ENCODE data around the gene EBLN2.

Gene EBLN2

DNA sequence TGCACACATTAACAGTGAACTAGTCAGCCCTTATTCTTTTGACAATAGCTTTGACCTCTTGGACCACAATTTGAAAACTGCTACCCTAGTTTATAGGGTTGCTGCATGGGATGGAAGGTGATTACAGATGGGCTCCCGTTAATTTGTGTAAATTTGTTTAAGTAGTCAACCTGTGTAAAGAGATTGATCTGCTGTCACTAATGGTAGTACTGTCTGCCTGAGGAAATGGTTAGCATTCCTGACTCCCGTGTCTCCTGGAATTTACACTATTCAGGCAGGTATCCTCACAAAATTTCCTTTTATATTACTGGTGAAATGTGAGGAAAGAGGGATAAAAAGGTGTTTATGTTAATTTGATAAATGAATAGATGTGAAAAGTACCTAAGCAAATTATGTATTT is 15.3 kb upstream of the EBLN2 start:
- H3K9me2 ChIP-seq (ENCODE audit: low read depth, low read length), result no peaks in the 10 kb centered on the region
- no peaks in the 10 kb centered on the region for H3K27me3 ChIP-seq (ENCODE audit: insufficient read depth, low read length)
- no peak overlapping the region for H3K27ac ChIP-seq (ENCODE audit: low read depth, low read length, poor library complexity, severe bottlenecking)
- no peak overlapping the region for H2AFZ ChIP-seq (ENCODE audit: low read length)
- H3K4me1 ChIP-seq (ENCODE audit: insufficient read depth, low read length, severe bottlenecking), result no peaks in the 10 kb centered on the region
- peaks cover 80% of the 10 kb centered on the region for H3K79me2 ChIP-seq (ENCODE audit: insufficient read depth, low read length)
- no peak overlapping the region for H3K9ac ChIP-seq (ENCODE audit: low read length)
- H3F3A ChIP-seq (ENCODE audit: insufficient read depth, low read length), result no peaks in the 10 kb centered on the region
- no peaks in the 10 kb centered on the region for H3K9me3 ChIP-seq (ENCODE audit: low read length)
- no peak overlapping the region for H3K4me3 ChIP-seq (ENCODE audit: low read depth, low read length, poor library complexity, severe bottlenecking)
- peaks cover 47% of the 10 kb centered on the region for H3K36me3 ChIP-seq (ENCODE audit: insufficient read depth, low read length)
- no peak overlapping the region for H3K4me2 ChIP-seq (ENCODE audit: low read length)
- H4K20me1 ChIP-seq (ENCODE audit: insufficient read depth, low read length), result 0 out of 2 replicates have a peak, but pooled peaks cover 3% of the 10 kb centered on the region
- TF ChIP-seq EZH2 (IDR thresholded peaks at IDR 0.05; ENCODE audit: borderline replicate concordance, low read length), result no peak
- TF ChIP-seq, protein P1, sequence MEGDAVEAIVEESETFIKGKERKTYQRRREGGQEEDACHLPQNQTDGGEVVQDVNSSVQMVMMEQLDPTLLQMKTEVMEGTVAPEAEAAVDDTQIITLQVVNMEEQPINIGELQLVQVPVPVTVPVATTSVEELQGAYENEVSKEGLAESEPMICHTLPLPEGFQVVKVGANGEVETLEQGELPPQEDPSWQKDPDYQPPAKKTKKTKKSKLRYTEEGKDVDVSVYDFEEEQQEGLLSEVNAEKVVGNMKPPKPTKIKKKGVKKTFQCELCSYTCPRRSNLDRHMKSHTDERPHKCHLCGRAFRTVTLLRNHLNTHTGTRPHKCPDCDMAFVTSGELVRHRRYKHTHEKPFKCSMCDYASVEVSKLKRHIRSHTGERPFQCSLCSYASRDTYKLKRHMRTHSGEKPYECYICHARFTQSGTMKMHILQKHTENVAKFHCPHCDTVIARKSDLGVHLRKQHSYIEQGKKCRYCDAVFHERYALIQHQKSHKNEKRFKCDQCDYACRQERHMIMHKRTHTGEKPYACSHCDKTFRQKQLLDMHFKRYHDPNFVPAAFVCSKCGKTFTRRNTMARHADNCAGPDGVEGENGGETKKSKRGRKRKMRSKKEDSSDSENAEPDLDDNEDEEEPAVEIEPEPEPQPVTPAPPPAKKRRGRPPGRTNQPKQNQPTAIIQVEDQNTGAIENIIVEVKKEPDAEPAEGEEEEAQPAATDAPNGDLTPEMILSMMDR (IDR thresholded peaks at IDR 0.05; ENCODE audit: low read length), result no peak

DNA sequence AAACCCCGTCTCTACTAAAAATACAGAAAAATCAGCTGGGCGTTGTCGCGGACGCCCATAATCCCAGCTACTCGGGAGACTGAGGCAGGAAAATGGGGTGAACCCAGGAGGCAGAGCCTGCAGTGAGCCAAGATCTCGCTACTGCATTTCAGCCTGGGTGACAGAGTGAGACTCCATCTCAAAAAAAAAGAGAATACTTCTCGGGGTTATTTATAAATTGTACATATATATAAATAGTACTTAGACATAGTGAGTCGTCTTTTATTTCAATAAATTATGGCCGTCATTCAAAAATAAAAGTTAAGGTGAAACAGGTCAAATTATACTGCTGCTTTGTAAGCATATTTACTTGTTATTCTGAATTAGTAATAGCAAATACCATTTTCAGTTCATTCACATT is 12.1 kb upstream of the EBLN2 start:
- Histone ChIP-seq H3K9me3 (ENCODE audit: low read length) (no peaks in the 10 kb centered on the region), H3K36me3 (ENCODE audit: insufficient read depth, low read length) (peaks cover 39% of the 10 kb centered on the region), H3K79me2 (ENCODE audit: insufficient read depth, low read length) (peaks cover 57% of the 10 kb centered on the region), H3K4me3 (ENCODE audit: low read depth, low read length, poor library complexity, severe bottlenecking) (no peak overlapping the region), H3K27ac (ENCODE audit: low read depth, low read length, poor library complexity, severe bottlenecking) (no peak overlapping the region), H3K4me2 (ENCODE audit: low read length) (no peak overlapping the region), H3K4me1 (ENCODE audit: insufficient read depth, low read length, severe bottlenecking) (no peaks in the 10 kb centered on the region), H3K9ac (ENCODE audit: low read length) (no peak overlapping the region), H4K20me1 (ENCODE audit: insufficient read depth, low read length) (no peaks in the 10 kb centered on the region), H2AFZ (ENCODE audit: low read length) (no peak overlapping the region), H3F3A (ENCODE audit: insufficient read depth, low read length) (no peaks in the 10 kb centered on the region), H3K9me2 (ENCODE audit: low read depth, low read length) (no peaks in the 10 kb centered on the region), H3K27me3 (ENCODE audit: insufficient read depth, low read length) (no peaks in the 10 kb centered on the region)
- TF ChIP-seq, protein P1 (IDR thresholded peaks at IDR 0.05; ENCODE audit: low read length), result no peak
- no peak for TF ChIP-seq EZH2 (IDR thresholded peaks at IDR 0.05; ENCODE audit: borderline replicate concordance, low read length)

DNA sequence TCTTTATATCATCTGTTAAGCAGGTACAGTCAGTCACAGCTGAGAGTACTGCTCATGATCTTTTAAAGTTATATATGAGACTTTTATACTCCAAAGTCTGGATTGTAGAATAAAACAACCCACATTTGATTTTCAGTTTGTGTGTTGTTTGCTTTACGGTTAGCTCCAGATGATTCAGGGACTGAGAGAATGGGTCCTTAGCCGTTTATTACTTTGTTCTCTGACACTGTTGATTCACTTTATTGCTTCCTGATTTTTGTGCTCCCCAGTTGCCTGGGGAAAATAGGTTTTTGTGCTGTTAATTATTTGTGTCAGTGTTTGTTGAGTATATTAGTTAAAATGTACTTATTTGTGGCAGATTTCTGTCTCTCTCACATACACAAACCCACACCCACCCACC is 8.6 kb upstream of the EBLN2 start:
- Histone ChIP-seq H4K20me1 (ENCODE audit: insufficient read depth, low read length) (no peaks in the 10 kb centered on the region), H3K36me3 (ENCODE audit: insufficient read depth, low read length) (peaks cover 30% of the 10 kb centered on the region), H3K9me2 (ENCODE audit: low read depth, low read length) (no peaks in the 10 kb centered on the region), H3K79me2 (ENCODE audit: insufficient read depth, low read length) (peaks cover 43% of the 10 kb centered on the region), H2AFZ (ENCODE audit: low read length) (no peak overlapping the region), H3F3A (ENCODE audit: insufficient read depth, low read length) (peaks cover 4% of the 10 kb centered on the region; the same call in 1 of the 2 replicates), H3K4me3 (ENCODE audit: low read depth, low read length, poor library complexity, severe bottlenecking) (no peak overlapping the region), H3K4me1 (ENCODE audit: insufficient read depth, low read length, severe bottlenecking) (peaks cover 8% of the 10 kb centered on the region), H3K27ac (ENCODE audit: low read depth, low read length, poor library complexity, severe bottlenecking) (no peak overlapping the region), H3K9me3 (ENCODE audit: low read length) (no peaks in the 10 kb centered on the region), H3K9ac (ENCODE audit: low read length) (no peak overlapping the region), H3K4me2 (ENCODE audit: low read length) (no peak overlapping the region), H3K27me3 (ENCODE audit: insufficient read depth, low read length) (no peaks in the 10 kb centered on the region)
- TF ChIP-seq, protein P1 (IDR thresholded peaks at IDR 0.05; ENCODE audit: low read length), result no peak
- TF ChIP-seq EZH2 (IDR thresholded peaks at IDR 0.05; ENCODE audit: borderline replicate concordance, low read length), result no peak

All from OCI-LY1 (cell line).